GM18870 (cell line): ENCODE measurements around the gene IMPA2.

Experiments used
- ATAC-seq: cut with Tn5 transposase; IDR thresholded peaks from one replicate; pipeline ENCODE4 v1.9.1; 2021; ENCODE audit warnings: moderate library complexity; ENCODE audit not compliant: unreplicated experiment

Gene IMPA2

DNA sequence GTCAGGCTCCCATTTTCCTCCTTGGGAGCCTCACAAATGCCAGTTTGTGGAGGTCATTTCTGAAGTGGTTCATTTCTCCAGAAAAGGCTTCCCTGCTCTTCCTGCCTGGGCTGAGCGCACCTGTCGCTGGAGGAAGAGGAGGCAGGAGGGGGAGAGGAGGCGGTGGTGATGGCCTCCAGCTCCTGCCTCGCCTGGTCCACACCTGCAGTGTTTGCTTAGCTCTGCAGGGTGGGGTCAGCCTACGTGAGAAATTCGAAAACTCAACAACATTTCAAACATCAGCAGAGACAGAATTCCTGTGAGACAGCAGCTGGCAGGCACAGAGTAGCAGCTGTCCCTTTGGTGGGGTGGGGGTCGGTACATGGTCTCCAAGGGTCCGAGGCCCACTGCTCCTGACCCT is 7.9 kb downstream of the IMPA2 start:
- no peak for ATAC-seq

GRCh38 chr18:11989966-11990380 is 8.7 kb downstream of the IMPA2 start:
- ATAC-seq = no peak

DNA sequence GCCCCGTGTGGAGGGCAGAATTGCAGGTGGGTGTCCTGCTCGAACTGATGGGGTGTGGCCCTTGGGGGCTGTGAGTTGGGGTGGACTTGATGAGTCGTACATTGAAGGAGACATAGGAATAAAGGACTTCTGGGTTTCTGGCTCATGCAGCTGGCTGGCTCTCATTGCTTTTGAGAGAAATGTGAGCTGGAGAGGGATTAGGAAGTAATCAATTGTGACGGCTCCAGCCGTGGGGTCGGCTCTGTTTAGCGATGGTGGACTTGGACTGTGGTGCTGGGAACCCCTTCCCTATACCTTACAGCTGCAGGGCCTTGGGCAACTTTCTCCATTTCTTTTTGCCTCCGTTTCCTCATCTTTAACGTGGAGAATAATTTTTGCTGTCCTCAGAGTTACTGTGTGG is 9.2 kb downstream of the IMPA2 start:
- ATAC-seq = no peak

- ATAC-seq = no peak
These were observed 9.9 kb downstream of the IMPA2 start for GRCh38 chr18:11991021-11991795.

DNA sequence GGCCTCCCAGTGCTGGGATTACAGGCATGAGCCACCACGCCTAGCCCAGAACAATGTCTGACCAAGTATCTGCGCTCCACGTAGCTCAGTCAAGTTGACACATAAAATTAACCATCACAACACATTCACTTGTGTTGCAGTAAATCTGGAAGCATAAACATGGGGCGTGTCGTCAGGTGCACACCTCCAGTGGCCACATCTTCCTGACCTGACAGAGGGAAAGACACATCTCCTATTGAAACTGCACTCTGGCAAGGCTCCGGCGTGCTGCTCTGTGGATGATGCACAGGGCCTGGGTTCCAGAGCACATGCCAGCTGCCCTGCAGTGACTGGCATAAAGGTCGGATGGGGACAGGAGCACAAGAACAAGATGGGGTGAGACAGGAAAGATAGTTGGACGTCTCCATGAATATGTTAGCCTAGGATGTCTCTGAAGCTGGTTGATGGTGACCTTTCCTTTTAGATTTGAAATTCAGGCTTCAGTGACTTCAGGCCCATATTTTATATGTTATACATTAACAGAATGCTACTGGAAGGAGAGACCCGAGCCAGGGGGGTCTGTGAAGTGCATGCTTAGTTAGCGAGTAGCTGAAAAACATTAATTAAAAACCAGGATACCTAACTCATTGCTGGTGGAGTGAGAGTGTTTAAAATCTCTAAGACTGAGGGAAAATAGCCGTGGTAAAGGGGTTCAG is 10.9 kb downstream of the IMPA2 start:
- no peak for ATAC-seq

- no peak for ATAC-seq
These were observed 12.1 kb downstream of the IMPA2 start for GRCh38 chr18:11993264-11993916.

- no peak for ATAC-seq
These were observed 13.0 kb downstream of the IMPA2 start for GRCh38 chr18:11994336-11994702.

DNA sequence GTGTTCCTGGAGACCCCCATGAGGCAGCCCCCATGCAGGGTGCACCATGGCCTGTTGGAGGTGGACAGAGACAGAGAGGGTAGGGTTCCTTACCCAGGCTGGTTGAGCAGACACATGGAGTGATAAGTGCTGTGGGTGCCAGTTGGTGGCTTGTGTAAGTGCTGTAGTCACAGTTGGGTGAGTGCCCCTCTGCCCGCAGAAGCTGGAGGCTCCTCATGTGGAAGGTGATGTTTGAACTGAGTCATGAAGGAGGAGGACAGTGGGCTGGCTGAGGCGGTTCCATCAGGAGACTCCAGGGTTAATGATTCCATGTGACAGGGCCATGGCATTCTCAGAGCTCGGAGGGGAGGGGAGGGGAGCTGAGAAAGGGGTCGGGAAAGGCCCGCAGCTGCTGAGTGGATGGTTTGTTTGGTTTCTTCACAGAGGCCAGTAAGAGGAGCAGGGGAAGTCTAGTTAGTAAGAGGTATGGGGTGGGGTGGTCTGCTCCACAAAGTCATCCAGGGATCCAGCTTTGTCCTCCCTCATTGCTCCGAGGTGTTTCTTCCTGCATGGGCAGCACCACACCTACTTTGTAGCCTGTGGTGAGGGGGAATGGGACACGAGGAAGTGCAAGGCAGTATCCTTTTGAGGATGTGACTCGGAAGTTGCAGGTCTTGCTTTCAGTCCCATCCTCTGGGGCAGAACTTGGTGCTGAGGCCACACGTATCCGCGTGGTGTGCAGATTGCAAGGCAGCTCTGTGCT is 13.6 kb downstream of the IMPA2 start:
- no peak for ATAC-seq

DNA sequence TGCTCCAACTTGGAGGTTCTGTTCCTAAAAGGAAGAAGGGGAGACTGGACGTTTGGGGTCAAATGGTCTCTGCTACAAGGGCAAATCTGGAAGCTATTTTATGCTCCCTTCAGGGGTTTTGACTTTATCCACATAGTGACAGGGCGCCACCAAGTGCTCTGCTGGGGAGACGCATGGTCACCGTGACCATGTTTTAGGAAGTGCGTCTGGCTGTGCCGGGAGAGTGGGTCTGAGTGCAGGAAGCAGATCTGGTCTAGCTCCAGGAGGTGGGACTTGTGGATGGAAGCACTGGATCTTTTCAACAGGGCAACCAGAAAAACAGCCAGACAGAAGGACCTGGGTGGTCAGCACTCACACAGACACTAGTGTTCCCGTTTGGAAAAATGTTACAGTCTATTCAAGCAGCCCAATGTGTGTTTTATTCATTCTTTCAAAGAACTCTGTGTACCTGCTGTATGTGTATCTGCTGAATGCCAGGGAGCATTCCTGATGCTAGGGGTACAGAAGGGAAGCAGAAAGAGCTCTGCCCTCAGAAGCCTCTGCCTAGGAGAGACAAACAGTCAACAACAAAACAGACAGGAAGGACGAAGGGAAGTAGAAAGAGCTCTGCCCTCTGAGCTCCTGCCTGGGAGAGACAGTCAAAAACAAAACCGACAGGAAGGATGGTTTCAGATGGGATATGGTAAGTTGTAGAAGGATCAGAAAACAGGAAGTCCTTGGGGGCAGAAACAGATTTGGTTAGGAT is 14.3 kb downstream of the IMPA2 start:
- ATAC-seq = no peak

GRCh38 chr18:11996190-11996754 is 15.0 kb downstream of the IMPA2 start:
- ATAC-seq = no peak

DNA sequence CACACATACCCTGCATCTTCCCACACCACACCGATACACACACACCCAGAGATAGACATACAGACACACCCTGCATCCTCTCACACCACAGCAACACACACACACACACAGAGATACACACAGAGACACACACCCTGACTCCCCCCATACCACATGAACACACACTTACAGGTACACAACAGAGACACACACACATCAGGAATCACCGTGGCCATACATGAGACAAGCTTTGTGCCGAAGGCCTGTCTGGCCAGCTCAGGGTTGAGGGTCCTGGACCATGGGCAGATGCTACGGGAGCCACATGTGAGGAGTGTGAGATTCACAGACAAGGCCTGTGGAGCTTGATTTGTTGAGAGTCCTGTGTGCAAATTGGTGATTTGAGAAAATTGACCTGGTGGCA is 15.6 kb downstream of the IMPA2 start:
- ATAC-seq = no peak

DNA sequence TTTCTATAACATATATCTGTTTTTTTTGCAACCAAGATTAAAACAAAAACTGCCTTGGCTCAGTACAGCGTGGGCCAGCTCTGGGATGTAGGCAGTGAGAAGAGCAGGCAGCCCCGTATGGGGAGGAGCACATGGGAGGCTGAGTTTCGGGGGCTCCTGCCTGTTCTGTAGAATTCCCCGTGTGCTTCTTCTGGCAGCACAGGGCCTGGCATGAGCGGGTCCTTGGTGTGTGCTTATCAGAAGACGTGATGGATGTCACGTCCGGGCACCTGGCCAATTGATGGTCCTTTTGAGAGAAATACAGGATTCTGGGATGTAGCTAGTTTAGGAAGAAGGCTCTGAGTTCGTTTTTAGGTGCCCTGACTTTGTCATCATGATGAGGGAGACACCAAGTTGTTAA is 16.2 kb downstream of the IMPA2 start:
- no peak for ATAC-seq

DNA sequence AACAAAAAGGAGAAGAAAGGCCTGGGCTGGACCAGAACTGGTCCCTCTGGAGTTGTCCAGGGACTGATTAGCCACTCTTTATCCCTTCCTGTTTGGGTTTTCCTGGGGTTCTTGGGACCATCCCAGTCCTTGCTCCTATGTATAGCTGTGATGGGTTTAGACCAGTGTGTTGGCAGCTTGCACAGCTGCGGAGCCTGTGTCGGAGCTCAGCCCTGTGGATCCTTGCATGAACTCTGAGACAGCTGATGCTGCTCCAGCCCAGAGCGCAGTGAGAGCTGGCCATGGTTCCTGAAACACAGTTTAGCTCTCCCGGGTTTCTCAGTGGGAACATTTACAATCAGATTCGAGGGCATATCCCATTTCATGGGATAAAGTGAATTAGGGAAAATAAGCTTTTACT is 16.9 kb downstream of the IMPA2 start:
- ATAC-seq = no peak

GRCh38 chr18:11999429-11999828 is 18.1 kb downstream of the IMPA2 start:
- no peak for ATAC-seq

GRCh38 chr18:12000072-12000659 is 18.9 kb downstream of the IMPA2 start:
- ATAC-seq = no peak

DNA sequence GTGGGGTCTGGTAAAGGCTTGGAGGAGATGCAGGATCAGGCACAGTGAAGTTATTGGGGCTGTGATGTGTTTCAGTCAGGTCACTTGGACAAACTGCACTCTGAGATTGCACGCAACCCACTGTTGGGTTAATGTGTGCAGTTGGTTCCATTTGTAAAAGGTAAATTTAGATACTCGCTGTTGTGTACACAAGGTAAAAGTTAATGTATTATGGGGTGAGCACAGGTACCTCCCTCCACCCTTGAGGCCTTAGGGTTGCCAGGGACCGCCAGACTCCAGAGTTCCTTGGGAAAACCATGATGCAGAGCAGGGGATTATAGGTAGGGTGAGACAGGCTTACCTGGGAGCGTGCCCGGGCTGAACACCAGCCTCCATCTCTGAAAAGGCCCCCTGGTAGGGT is 20.1 kb downstream of the IMPA2 start:
- ATAC-seq = no peak

GRCh38 chr18:12003894-12004293 is 22.6 kb downstream of the IMPA2 start:
- no peak for ATAC-seq

DNA sequence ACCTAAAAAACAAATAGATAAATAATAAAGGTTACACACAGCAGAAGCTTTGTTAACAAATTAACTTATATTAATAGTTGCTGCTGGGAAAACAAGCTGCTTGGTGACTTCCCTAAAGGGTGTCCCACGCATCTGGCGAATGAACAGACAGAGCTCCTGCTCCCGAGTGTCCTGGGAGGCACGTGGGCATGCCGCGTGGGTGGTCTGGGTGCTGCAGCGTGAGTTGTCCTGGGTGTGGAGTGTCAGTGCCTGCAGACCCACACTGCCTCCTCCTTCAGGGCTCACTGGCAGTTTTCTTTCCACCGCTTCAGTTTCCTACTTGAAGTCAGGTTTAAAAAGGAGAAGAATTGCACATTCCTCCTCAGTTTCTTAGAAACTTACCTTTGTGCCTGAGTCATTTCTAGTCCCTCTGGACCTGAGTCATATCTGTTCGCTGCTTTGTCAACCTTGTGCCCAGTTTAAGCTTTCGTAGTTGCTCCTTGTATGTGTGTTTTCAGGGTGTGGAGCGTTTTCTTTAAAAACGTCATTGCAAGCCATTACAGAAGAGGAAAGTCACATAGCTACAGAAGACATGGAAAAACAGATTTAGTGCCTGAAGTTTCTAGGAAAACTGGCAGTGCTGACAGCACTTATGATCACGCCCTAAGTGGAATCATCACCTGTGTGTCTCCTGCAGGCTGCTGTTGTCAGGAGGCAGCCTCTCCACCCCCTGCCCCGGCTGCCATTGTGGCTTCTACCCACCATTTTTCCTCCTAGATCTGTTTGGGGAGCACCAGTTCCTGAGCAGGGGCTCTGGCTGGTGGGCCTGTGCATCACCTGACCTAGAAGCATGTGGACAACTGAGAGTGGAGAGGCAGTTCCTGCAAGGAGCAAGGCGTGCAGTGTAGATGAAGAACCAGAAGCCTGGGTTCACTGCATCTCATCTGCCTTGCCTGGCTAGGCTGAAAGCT is 24.5 kb downstream of the IMPA2 start:
- no peak for ATAC-seq

DNA sequence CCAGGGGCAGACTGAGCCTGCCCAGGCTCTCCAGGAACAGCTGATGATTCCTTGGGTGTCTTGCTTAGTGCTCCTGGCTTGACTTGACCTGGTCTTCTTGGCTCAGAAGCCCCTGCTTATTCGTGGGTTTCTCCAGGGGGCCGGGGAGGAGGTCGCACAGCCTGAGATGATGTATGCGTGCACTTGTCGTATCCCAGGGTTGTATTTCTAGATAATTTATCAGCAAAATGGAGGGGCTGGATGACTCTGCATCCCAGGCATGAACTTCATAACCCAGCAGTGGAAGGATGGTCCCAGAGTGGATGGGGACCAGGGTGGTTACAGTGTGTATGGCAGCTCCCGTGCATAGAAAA is 25.2 kb downstream of the IMPA2 start:
- ATAC-seq = no peak
